ENCODE measurements around the gene SKIL. TPM values are rescaled to one million over a fixed set of nuclear protein-coding genes. Genes with fewer than 3 reads are reported as not detected.

SKIL gene
- total RNA-seq, 1 experiment from 2014 or later, result 47.9 TPM

DNA sequence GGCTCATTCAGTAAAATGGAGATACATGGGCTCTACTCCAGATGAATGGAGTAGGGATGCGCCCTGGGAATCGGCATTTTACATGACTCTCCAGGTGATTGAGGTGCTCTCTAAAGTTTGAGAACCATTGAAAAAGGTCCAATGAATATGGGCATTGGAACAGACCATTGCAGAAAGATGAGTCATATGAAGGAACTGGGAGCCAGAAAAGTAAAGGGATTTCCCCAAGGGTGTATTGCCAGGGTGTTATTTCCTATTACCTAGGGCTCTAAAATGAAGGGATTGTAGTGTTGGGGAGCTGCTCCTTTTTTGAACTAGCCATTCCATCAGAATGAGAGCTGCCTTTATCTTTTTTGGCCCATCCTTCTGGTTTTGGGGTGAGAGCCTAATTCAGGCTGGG, 82.8 kb downstream of the SKIL start:
- no TSS peak for BruUV-seq (replicated peaks)
- no peak overlapping the region for H3K27ac ChIP-seq (ENCODE audit: low read depth, low read length, poor library complexity, severe bottlenecking)
- intact Hi-C loops (cut with micrococcal nuclease; ENCODE audit: unreplicated experiment), result no loop called here
- TF ChIP-seq, protein P1, sequence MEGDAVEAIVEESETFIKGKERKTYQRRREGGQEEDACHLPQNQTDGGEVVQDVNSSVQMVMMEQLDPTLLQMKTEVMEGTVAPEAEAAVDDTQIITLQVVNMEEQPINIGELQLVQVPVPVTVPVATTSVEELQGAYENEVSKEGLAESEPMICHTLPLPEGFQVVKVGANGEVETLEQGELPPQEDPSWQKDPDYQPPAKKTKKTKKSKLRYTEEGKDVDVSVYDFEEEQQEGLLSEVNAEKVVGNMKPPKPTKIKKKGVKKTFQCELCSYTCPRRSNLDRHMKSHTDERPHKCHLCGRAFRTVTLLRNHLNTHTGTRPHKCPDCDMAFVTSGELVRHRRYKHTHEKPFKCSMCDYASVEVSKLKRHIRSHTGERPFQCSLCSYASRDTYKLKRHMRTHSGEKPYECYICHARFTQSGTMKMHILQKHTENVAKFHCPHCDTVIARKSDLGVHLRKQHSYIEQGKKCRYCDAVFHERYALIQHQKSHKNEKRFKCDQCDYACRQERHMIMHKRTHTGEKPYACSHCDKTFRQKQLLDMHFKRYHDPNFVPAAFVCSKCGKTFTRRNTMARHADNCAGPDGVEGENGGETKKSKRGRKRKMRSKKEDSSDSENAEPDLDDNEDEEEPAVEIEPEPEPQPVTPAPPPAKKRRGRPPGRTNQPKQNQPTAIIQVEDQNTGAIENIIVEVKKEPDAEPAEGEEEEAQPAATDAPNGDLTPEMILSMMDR (conservative IDR thresholded peaks at IDR 0.05; ENCODE audit: low read depth, low read length), result no peak
- TF ChIP-seq EZH2 (IDR thresholded peaks at IDR 0.05; ENCODE audit: borderline replicate concordance, low read depth, low read length, poor library complexity, severe bottlenecking), result no peak
- no peaks in the 10 kb centered on the region for H3K4me1 ChIP-seq (ENCODE audit: insufficient read depth, low read length, poor library complexity, severe bottlenecking)
- CTCF ChIA-PET, result no interaction called here
- H3K4me3 ChIP-seq (ENCODE audit: low read depth, low read length, poor library complexity, severe bottlenecking), result no peak overlapping the region
- POLR2A ChIA-PET (ENCODE audit: low non-redundant PET), result no interaction called here
- no peak for DNase-seq (ENCODE audit: low spot score)
- no peaks in the 10 kb centered on the region for H3K27me3 ChIP-seq (replicated peaks; ENCODE audit: insufficient read depth, low read depth, low read length, poor library complexity)
- no peaks in the 10 kb centered on the region for H3K9me3 ChIP-seq (ENCODE audit: low read depth, low read length, poor library complexity, severe bottlenecking)
- H3K36me3 ChIP-seq (ENCODE audit: insufficient read depth, low read length, poor library complexity, severe bottlenecking), result no peaks in the 10 kb centered on the region

DNA sequence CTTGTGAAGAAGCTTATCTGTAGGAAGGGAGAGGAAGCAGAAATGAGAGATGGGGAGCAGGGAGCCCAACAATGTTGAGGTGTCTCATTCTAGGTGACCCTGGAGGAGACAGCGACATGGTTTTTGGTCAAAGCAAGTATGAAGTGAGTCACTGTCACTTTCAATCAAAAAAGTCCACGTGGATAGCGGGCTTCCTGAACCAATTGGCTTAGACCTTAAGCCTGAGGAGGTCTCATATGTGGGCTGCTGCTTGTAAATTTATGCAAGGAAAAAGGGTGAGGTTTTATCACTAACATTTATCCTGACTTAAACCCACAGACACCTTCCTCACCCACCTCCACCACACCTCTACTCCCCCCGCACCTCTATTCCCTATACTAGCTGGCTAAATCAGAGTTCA, 83.9 kb downstream of the SKIL start:
- CTCF ChIA-PET, result no interaction called here
- no peaks in the 10 kb centered on the region for H3K36me3 ChIP-seq (ENCODE audit: insufficient read depth, low read length, poor library complexity, severe bottlenecking)
- no peak overlapping the region for H3K27ac ChIP-seq (ENCODE audit: low read depth, low read length, poor library complexity, severe bottlenecking)
- TF ChIP-seq, protein P1 (conservative IDR thresholded peaks at IDR 0.05; ENCODE audit: low read depth, low read length), result no peak
- TF ChIP-seq EZH2 (IDR thresholded peaks at IDR 0.05; ENCODE audit: borderline replicate concordance, low read depth, low read length, poor library complexity, severe bottlenecking), result no peak
- H3K4me3 ChIP-seq (ENCODE audit: low read depth, low read length, poor library complexity, severe bottlenecking), result no peak overlapping the region
- intact Hi-C loops (cut with micrococcal nuclease; ENCODE audit: unreplicated experiment), result no loop called here
- no TSS peak for BruUV-seq (replicated peaks)
- no peaks in the 10 kb centered on the region for H3K4me1 ChIP-seq (ENCODE audit: insufficient read depth, low read length, poor library complexity, severe bottlenecking)
- POLR2A ChIA-PET (ENCODE audit: low non-redundant PET), result no interaction called here
- DNase-seq (ENCODE audit: low spot score), result no peak
- no peaks in the 10 kb centered on the region for H3K9me3 ChIP-seq (ENCODE audit: low read depth, low read length, poor library complexity, severe bottlenecking)
- no peaks in the 10 kb centered on the region for H3K27me3 ChIP-seq (replicated peaks; ENCODE audit: insufficient read depth, low read depth, low read length, poor library complexity)

DNA sequence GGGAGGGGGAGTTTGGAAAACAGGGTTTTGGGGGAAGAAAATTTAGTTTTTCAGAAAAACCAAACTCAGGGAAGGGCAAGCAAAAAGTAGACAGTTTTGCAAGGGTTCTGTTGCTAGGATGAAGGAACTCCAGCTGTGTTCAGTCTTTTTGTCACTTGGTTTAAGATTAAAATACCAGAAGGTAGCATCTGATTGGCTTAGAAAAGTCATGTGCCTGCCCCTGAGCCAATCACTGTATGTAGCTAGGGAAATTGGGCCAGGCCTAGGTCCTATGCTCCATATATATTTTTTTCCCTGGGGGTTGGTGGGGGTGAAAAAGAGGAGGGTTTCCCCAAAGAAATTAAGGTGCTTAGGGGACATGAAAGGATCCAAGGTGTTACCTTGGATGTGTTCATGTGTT, 85.4 kb downstream of the SKIL start:
- ChIA-PET POLR2A (ENCODE audit: low non-redundant PET) (no interaction called here), CTCF (interaction anchor here (0.7 kb wide), 2 partner anchors 67 to 254 kb away, joined by 3 to 4 read pairs; no protein-coding TSS in a partner anchor)
- Histone ChIP-seq H3K4me1 (ENCODE audit: insufficient read depth, low read length, poor library complexity, severe bottlenecking) (no peaks in the 10 kb centered on the region), H3K27me3 (replicated peaks; ENCODE audit: insufficient read depth, low read depth, low read length, poor library complexity) (no peaks in the 10 kb centered on the region), H3K9me3 (ENCODE audit: low read depth, low read length, poor library complexity, severe bottlenecking) (no peaks in the 10 kb centered on the region), H3K27ac (ENCODE audit: low read depth, low read length, poor library complexity, severe bottlenecking) (no peak overlapping the region), H3K4me3 (ENCODE audit: low read depth, low read length, poor library complexity, severe bottlenecking) (no peak overlapping the region), H3K36me3 (ENCODE audit: insufficient read depth, low read length, poor library complexity, severe bottlenecking) (no peaks in the 10 kb centered on the region)
- no TSS peak for BruUV-seq (replicated peaks)
- TF ChIP-seq, protein P1 (conservative IDR thresholded peaks at IDR 0.05; ENCODE audit: low read depth, low read length), result no peak
- no peak for TF ChIP-seq EZH2 (IDR thresholded peaks at IDR 0.05; ENCODE audit: borderline replicate concordance, low read depth, low read length, poor library complexity, severe bottlenecking)
- peak; percentile 10 for DNase-seq (ENCODE audit: low spot score)
- intact Hi-C loops (cut with micrococcal nuclease; ENCODE audit: unreplicated experiment), result no loop called here
